SK-N-SH treated with all-trans-retinoic acid at 6 μM for 48 hours (cell line): ENCODE data around the gene EPHA6.

Experiments used
- ATAC-seq: fragments of 200-7000 bp; cut with Tn5 transposase; 3 replicates; pipeline ENCODE4 v1.9.1; 2020; ENCODE audit warnings: mild to moderate bottlenecking, moderate library complexity
- ARNTL ChIP-seq: fragments of 450-650 bp; formaldehyde crosslinking; IDR thresholded peaks from 2 replicates; pipeline ENCODE4 v1.5.0; 2020; ENCODE audit warnings: low read depth, mild to moderate bottlenecking, moderate library complexity, borderline replicate concordance
- BACH2 ChIP-seq: fragments of 250-450 bp; sonication (Bioruptor Pico); IDR thresholded peaks from 2 replicates; pipeline ENCODE4 v1.9.0; 2021; ENCODE audit warnings: mild to moderate bottlenecking, borderline replicate concordance
- CREB5 ChIP-seq: fragments of 250-450 bp; sonication (Bioruptor Pico); IDR thresholded peaks from 2 replicates; pipeline ENCODE4 v1.5.1; 2020; ENCODE audit warnings: low read depth, mild to moderate bottlenecking, moderate library complexity
- CSDC2 ChIP-seq: fragments of 250-450 bp; sonication (Bioruptor Pico); IDR thresholded peaks from 2 replicates; pipeline ENCODE4 v1.5.0; 2020; ENCODE audit warnings: mild to moderate bottlenecking, moderate library complexity
- CSRNP3 ChIP-seq: fragments of 250-450 bp; sonication (Bioruptor Pico); IDR thresholded peaks from 2 replicates; pipeline ENCODE4 v1.5.1; 2021; ENCODE audit warnings: mild to moderate bottlenecking, moderate library complexity
- ESRRG ChIP-seq: fragments of 250-450 bp; sonication (Bioruptor Pico); IDR thresholded peaks from 2 replicates; pipeline ENCODE4 v1.6.1; 2021; ENCODE audit warnings: mild to moderate bottlenecking
- GLIS3 ChIP-seq: fragments of 250-450 bp; sonication (Bioruptor Pico); IDR thresholded peaks from 2 replicates; pipeline ENCODE4 v1.5.0; 2020; ENCODE audit warnings: mild to moderate bottlenecking, moderate library complexity
- ISL1 ChIP-seq: fragments of 250-450 bp; sonication (Bioruptor Pico); IDR thresholded peaks from 2 replicates; pipeline ENCODE4 v2.1.2; 2022; ENCODE audit warnings: mild to moderate bottlenecking, moderate library complexity
- OSR1 ChIP-seq: fragments of 250-450 bp; sonication (Bioruptor Pico); IDR thresholded peaks from 2 replicates; pipeline ENCODE4 v1.8.0; 2022; ENCODE audit warnings: moderate library complexity, mild to moderate bottlenecking, inconsistent platforms
- PATZ1 ChIP-seq: fragments of 250-450 bp; sonication (Bioruptor Pico); IDR thresholded peaks from 2 replicates; pipeline ENCODE4 v1.8.0; 2020; ENCODE audit warnings: mild to moderate bottlenecking, moderate library complexity, borderline replicate concordance
- POU6F1 ChIP-seq: fragments of 250-450 bp; sonication (Bioruptor Pico); IDR thresholded peaks from 2 replicates; pipeline ENCODE4 v1.8.0; 2021; ENCODE audit warnings: low read depth, mild to moderate bottlenecking, moderate library complexity, borderline replicate concordance
- PPARA ChIP-seq: fragments of 250-450 bp; sonication (Bioruptor Pico); IDR thresholded peaks from 2 replicates; pipeline ENCODE4 v1.5.0; 2020; ENCODE audit warnings: mild to moderate bottlenecking, borderline replicate concordance
- RARB ChIP-seq: fragments of 250-450 bp; sonication (Bioruptor Pico); IDR thresholded peaks from 2 replicates; pipeline ENCODE4 v1.8.0; 2021; ENCODE audit warnings: mild to moderate bottlenecking, moderate library complexity
- SNAI2 ChIP-seq: fragments of 250-450 bp; sonication (Bioruptor Pico); IDR thresholded peaks from 2 replicates; pipeline ENCODE4 v1.5.0; 2020; ENCODE audit warnings: mild to moderate bottlenecking, moderate library complexity
- TCF4 ChIP-seq: fragments of 250-450 bp; sonication (Bioruptor Pico); IDR thresholded peaks from 2 replicates; pipeline ENCODE4 v1.8.0; 2021; ENCODE audit warnings: mild to moderate bottlenecking, moderate library complexity, borderline replicate concordance
- TOX ChIP-seq: fragments of 250-450 bp; sonication (Bioruptor Pico); IDR thresholded peaks from 2 replicates; pipeline ENCODE4 v1.8.0; 2021; ENCODE audit warnings: mild to moderate bottlenecking, moderate library complexity, borderline replicate concordance
- TSHZ2 ChIP-seq: fragments of 250-450 bp; sonication (Bioruptor Pico); IDR thresholded peaks from 2 replicates; pipeline ENCODE4 v1.5.0; 2020; ENCODE audit warnings: mild to moderate bottlenecking, moderate library complexity
- ZC3H10 ChIP-seq: fragments of 250-450 bp; sonication (Bioruptor Pico); IDR thresholded peaks from 2 replicates; pipeline ENCODE4 v1.5.1; 2021; ENCODE audit warnings: mild to moderate bottlenecking, moderate library complexity
- ZFP3 ChIP-seq: fragments of 250-450 bp; sonication (Bioruptor Pico); IDR thresholded peaks from 2 replicates; pipeline ENCODE4 v1.5.0; 2020; ENCODE audit warnings: mild to moderate bottlenecking, moderate library complexity
- ZFP30 ChIP-seq: fragments of 450-650 bp; formaldehyde crosslinking; IDR thresholded peaks from 2 replicates; pipeline ENCODE4 v1.5.0; 2022; ENCODE audit warnings: mild to moderate bottlenecking, moderate library complexity
- ZNF565 ChIP-seq: fragments of 450-650 bp; formaldehyde crosslinking; conservative IDR thresholded peaks from 2 replicates; pipeline ENCODE4 v1.5.0; 2020; ENCODE audit warnings: low read depth, mild to moderate bottlenecking, moderate library complexity
- ZNF70 ChIP-seq: fragments of 450-650 bp; formaldehyde crosslinking; IDR thresholded peaks from 2 replicates; pipeline ENCODE4 v1.5.0; 2020; ENCODE audit warnings: mild to moderate bottlenecking, moderate library complexity
- ZNF8 ChIP-seq: fragments of 450-650 bp; formaldehyde crosslinking; IDR thresholded peaks from 2 replicates; pipeline ENCODE4 v1.5.0; 2020; ENCODE audit warnings: mild to moderate bottlenecking, moderate library complexity

EPHA6 gene

GRCh38 chr3:97197083-97197482, 382.7 kb downstream of the EPHA6 start:
- no peak for ATAC-seq
- TF ChIP-seq TCF4 (CRISPR knock-in tag) (no peak), ZC3H10 (no peak), GLIS3 (CRISPR knock-in tag) (no peak), ZNF70 (no peak), CSRNP3 (no peak), SNAI2 (no peak), TSHZ2 (CRISPR knock-in tag) (no peak), CREB5 (no peak), TOX (CRISPR knock-in tag) (no peak), ZFP3 (CRISPR knock-in tag) (no peak), BACH2 (CRISPR knock-in tag) (no peak), OSR1 (CRISPR knock-in tag) (no peak), CSDC2 (CRISPR knock-in tag) (no peak), ZNF8 (CRISPR knock-in tag) (no peak), ARNTL (CRISPR knock-in tag) (no peak), PATZ1 (CRISPR knock-in tag) (no peak), ISL1 (no peak), ZNF565 (CRISPR knock-in tag) (no peak), ESRRG (CRISPR knock-in tag) (no peak), RARB (CRISPR knock-in tag) (no peak)

- ATAC-seq: no peak
Measured at GRCh38 chr3:97197830-97198229, 383.4 kb downstream of the EPHA6 start.

GRCh38 chr3:97200387-97200786, 386.0 kb downstream of the EPHA6 start:
- TF ChIP-seq ZNF8 (CRISPR knock-in tag) (no peak), OSR1 (CRISPR knock-in tag) (no peak), PPARA (CRISPR knock-in tag) (no peak), GLIS3 (CRISPR knock-in tag) (no peak), CREB5 (no peak), ZNF565 (CRISPR knock-in tag) (no peak), RARB (CRISPR knock-in tag) (no peak), CSRNP3 (no peak), BACH2 (CRISPR knock-in tag) (no peak), SNAI2 (no peak), ZC3H10 (no peak), ZFP3 (CRISPR knock-in tag) (no peak), ESRRG (CRISPR knock-in tag) (no peak), ISL1 (no peak), CSDC2 (CRISPR knock-in tag) (no peak), ARNTL (CRISPR knock-in tag) (no peak), ZFP30 (CRISPR knock-in tag) (no peak), TOX (CRISPR knock-in tag) (no peak)
- no peak for ATAC-seq

More at GRCh38 chr3:97197830-97198229, 383.4 kb downstream of the EPHA6 start:
- TF ChIP-seq POU6F1 (CRISPR knock-in tag): no peak
- no peak for TF ChIP-seq RARB (CRISPR knock-in tag)
- no peak for TF ChIP-seq BACH2 (CRISPR knock-in tag)
- no peak for TF ChIP-seq ARNTL (CRISPR knock-in tag)
